Stomach (tissue), 4 donors: ENCODE results near the gene COX6B1.

Source experiments
- CTCF ChIP-seq, 7 experiments: fragments of 450-650 bp in 4 of 7; fragments of 200-600 bp in 3 of 7; sonication (generic) in 3 of 7; IDR thresholded peaks; one replicate each; pipeline ENCODE4 v1.5.1; 2016 to 2019; ENCODE audit warnings: antibody characterized with exemption in 7 of 7, control low read depth in 2 of 7, mild to moderate bottlenecking in 1 of 7
- EP300 ChIP-seq: sonication (generic); formaldehyde crosslinking; IDR thresholded peaks from one replicate; pipeline ENCODE4 v1.6.1; 2017; ENCODE audit warnings: antibody characterized with exemption
- POLR2A ChIP-seq, 4 donors: fragments of 450-650 bp; IDR thresholded peaks; one replicate each; pipeline ENCODE4 v1.6.1; 2016; ENCODE audit warnings: antibody characterized with exemption in 4 of 4, control low read depth in 2 of 4, mild to moderate bottlenecking in 1 of 4, moderate library complexity in 1 of 4
- POLR2AphosphoS5 ChIP-seq, 3 donors: sonication (generic); formaldehyde crosslinking; IDR thresholded peaks; one replicate each; pipeline ENCODE4 v1.6.1; 2016; ENCODE audit warnings: antibody characterized with exemption in 3 of 3

DNA sequence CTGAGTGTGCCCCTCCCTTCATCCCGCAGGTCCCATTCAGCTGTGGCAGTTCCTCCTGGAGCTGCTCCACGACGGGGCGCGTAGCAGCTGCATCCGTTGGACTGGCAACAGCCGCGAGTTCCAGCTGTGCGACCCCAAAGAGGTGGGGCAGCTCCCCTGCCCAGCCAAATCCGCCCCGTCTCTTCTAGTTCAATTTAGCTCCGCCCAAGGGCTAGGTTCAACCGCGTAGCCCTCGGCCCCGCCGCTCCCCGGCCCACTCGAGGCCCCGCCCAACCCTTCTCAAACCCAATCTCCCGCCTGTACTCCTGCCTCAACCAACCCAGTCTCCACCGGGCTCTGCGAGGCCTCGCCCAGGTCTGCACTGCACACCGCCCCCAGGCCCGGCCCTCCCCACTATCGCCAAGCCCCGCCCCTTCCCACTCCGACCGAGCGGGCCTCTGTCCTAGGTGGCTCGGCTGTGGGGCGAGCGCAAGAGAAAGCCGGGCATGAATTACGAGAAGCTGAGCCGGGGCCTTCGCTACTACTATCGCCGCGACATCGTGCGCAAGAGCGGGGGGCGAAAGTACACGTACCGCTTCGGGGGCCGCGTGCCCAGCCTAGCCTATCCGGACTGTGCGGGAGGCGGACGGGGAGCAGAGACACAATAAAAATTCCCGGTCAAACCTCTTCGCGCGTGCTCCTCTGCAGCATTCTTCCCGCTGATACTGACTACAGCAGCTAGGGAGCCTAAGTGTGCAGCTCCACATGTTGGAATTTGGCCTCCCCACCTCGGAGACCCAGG, 3.7 kb upstream of the COX6B1 start:
- TF ChIP-seq CTCF (IDR thresholded peaks at IDR 0.05) (no peak), POLR2A (IDR thresholded peaks at IDR 0.05) (peak in 1 of 4 donors; percentile 24), EP300 (no peak), POLR2AphosphoS5 (IDR thresholded peaks at IDR 0.05) (peak; percentile 32 to 68 (median 50))
